H9 (cell line): ENCODE measurements around the gene BDH1. TPM values are rescaled to one million over a fixed set of nuclear protein-coding genes. Genes with fewer than 3 reads are reported as not detected.
A peak's percentile ranks its signal among the peaks of the same experiment; 100 is the strongest.

Source experiments
- DNase-seq: peaks from one replicate; pipeline ENCODE4 v3.0.0-alpha.2; 2017
- H2AFZ ChIP-seq: one replicate; pipeline ENCODE4 v1.6.1; 2013; ENCODE audit warnings: mild to moderate bottlenecking, low read length, control low read depth, moderate library complexity
- H2AK5ac ChIP-seq: 2 replicates; pipeline ENCODE4 v1.6.1; 2013; ENCODE audit warnings: low read length, control low read depth, mixed read lengths; ENCODE audit not compliant: insufficient read length
- H2BK120ac ChIP-seq: one replicate; pipeline ENCODE4 v1.6.1; 2013; ENCODE audit warnings: low read depth, mild to moderate bottlenecking, low read length, control low read depth, inconsistent platforms; ENCODE audit not compliant: poor library complexity, severe bottlenecking
- H2BK12ac ChIP-seq: 2 replicates; pipeline ENCODE4 v1.6.1; 2013; ENCODE audit warnings: low read length, control low read depth, mixed read lengths, low read depth; ENCODE audit not compliant: insufficient read length
- H2BK15ac ChIP-seq: 2 replicates; pipeline ENCODE4 v1.6.1; 2013; ENCODE audit warnings: low read depth, low read length, control low read depth
- H2BK20ac ChIP-seq: one replicate; pipeline ENCODE4 v1.6.1; 2013; ENCODE audit warnings: low read depth, mild to moderate bottlenecking, low read length, control low read depth, inconsistent platforms; ENCODE audit not compliant: poor library complexity, severe bottlenecking
- H2BK5ac ChIP-seq: 2 replicates; pipeline ENCODE4 v1.6.1; 2013; ENCODE audit warnings: low read length, control low read depth, mixed read lengths; ENCODE audit not compliant: insufficient read length
- H3K14ac ChIP-seq: 2 replicates; pipeline ENCODE4 v1.6.1; 2013; ENCODE audit warnings: low read length, control low read depth; ENCODE audit not compliant: insufficient read depth
- H3K18ac ChIP-seq: 2 replicates; pipeline ENCODE4 v1.6.1; 2013; ENCODE audit warnings: low read depth, mild to moderate bottlenecking, mixed read lengths, low read length, control low read depth; ENCODE audit not compliant: insufficient read length
- H3K23ac ChIP-seq: 2 replicates; pipeline ENCODE4 v1.6.1; 2013; ENCODE audit warnings: low read length, control low read depth, mixed read lengths, low read depth; ENCODE audit not compliant: insufficient read length
- H3K23me2 ChIP-seq: 2 replicates; pipeline ENCODE4 v1.6.1; 2013; ENCODE audit warnings: low read depth, mild to moderate bottlenecking, mixed read lengths, low read length, control low read depth; ENCODE audit not compliant: insufficient read length, poor library complexity, severe bottlenecking
- H3K27ac ChIP-seq: 2 replicates; pipeline ENCODE4 v1.5.1; 2013; ENCODE audit warnings: low read length, control low read depth, mixed read lengths, low read depth; ENCODE audit not compliant: insufficient read length
- H3K27me3 ChIP-seq: 2 replicates; pipeline ENCODE4 v1.6.1; 2013; ENCODE audit warnings: low read length, control low read depth, inconsistent platforms; ENCODE audit not compliant: insufficient read depth
- H3K4ac ChIP-seq: 2 replicates; pipeline ENCODE4 v1.6.1; 2013; ENCODE audit warnings: low read depth, mild to moderate bottlenecking, control low read depth, inconsistent platforms, low read length, moderate library complexity
- H3K4me1 ChIP-seq: 2 replicates; pipeline ENCODE4 v1.6.1; 2013; ENCODE audit warnings: low read length, control low read depth, inconsistent platforms; ENCODE audit not compliant: insufficient read depth
- H3K4me2 ChIP-seq: 2 replicates; pipeline ENCODE4 v1.6.1; 2013; ENCODE audit warnings: low read length, control low read depth, mixed read lengths; ENCODE audit not compliant: insufficient read length, insufficient read depth
- H3K56ac ChIP-seq: 2 replicates; pipeline ENCODE4 v1.6.1; 2013; ENCODE audit warnings: low read depth, mild to moderate bottlenecking, mixed read lengths, low read length, control low read depth; ENCODE audit not compliant: insufficient read length
- H3K79me1 ChIP-seq: 2 replicates; pipeline ENCODE4 v1.6.1; 2013; ENCODE audit warnings: low read depth, mild to moderate bottlenecking, moderate library complexity, low read length, control low read depth, inconsistent platforms; ENCODE audit not compliant: insufficient read depth, poor library complexity, severe bottlenecking
- H3K79me2 ChIP-seq: 2 replicates; pipeline ENCODE4 v1.6.1; 2013; ENCODE audit warnings: low read length, control low read depth, inconsistent platforms; ENCODE audit not compliant: insufficient read depth
- H3K9ac ChIP-seq: 2 replicates; pipeline ENCODE4 v1.6.1; 2013; ENCODE audit warnings: low read length, control low read depth, mixed read lengths; ENCODE audit not compliant: insufficient read length; ENCODE audit errors: extremely low read depth
- H3K9me3 ChIP-seq: one replicate; pipeline ENCODE4 v1.6.1; 2013; ENCODE audit warnings: low read depth, low read length, inconsistent platforms; ENCODE audit not compliant: control insufficient read depth
- H3T11ph ChIP-seq: one replicate; pipeline ENCODE4 v1.6.1; 2013; ENCODE audit warnings: mild to moderate bottlenecking, low read length, control low read depth, inconsistent platforms
- H4K20me1 ChIP-seq: one replicate; pipeline ENCODE4 v1.6.1; 2013; ENCODE audit not compliant: control insufficient read depth, insufficient read length, insufficient read depth
- H4K5ac ChIP-seq: 2 replicates; pipeline ENCODE4 v1.6.1; 2013; ENCODE audit warnings: low read depth, mild to moderate bottlenecking, mixed read lengths, low read length, control low read depth; ENCODE audit not compliant: insufficient read length
- H4K8ac ChIP-seq: replicated peaks from 2 replicates; pipeline ENCODE4 v1.6.1; 2013; ENCODE audit warnings: low read length, control low read depth, mixed read lengths, low read depth; ENCODE audit not compliant: insufficient read length
- H4K91ac ChIP-seq: 2 replicates; pipeline ENCODE4 v1.6.1; 2013; ENCODE audit warnings: low read depth, mild to moderate bottlenecking, moderate library complexity, mixed read lengths, low read length, control low read depth; ENCODE audit not compliant: insufficient read length
- H3K27ac Mint-ChIP-seq, 3 experiments: 2 replicates in 2 of 3; 3 replicates in 1 of 3; pipeline ENCODE4 v1.8.0; 2020 to 2021; ENCODE audit warnings: mixed read lengths in 3 of 3, mild to moderate bottlenecking in 1 of 3, moderate library complexity in 1 of 3
- H3K27me3 Mint-ChIP-seq: 2 replicates; pipeline ENCODE4 v1.8.0; 2021; ENCODE audit warnings: low read depth, mild to moderate bottlenecking, moderate library complexity, mixed read lengths
- H3K36me3 Mint-ChIP-seq, 3 experiments: 2 replicates in 2 of 3; 3 replicates in 1 of 3; pipeline ENCODE4 v1.8.0; 2020 to 2021; ENCODE audit warnings: low read depth in 3 of 3, mixed read lengths in 3 of 3; ENCODE audit not compliant: insufficient read depth in 1 of 3
- H3K4me1 Mint-ChIP-seq, 2 experiments: 2 replicates each; pipeline ENCODE4 v1.8.0; 2020; ENCODE audit warnings: mixed read lengths in 2 of 2
- H3K4me3 Mint-ChIP-seq, 2 experiments: 2 replicates in 1 of 2; 3 replicates in 1 of 2; pipeline ENCODE4 v1.8.0; 2020 to 2021; ENCODE audit warnings: mild to moderate bottlenecking in 2 of 2, mixed read lengths in 2 of 2, moderate library complexity in 1 of 2
- H3K9me3 Mint-ChIP-seq, 2 experiments: 2 replicates in 1 of 2; 3 replicates in 1 of 2; pipeline ENCODE4 v1.8.0; 2020; ENCODE audit warnings: mild to moderate bottlenecking in 2 of 2, mixed read lengths in 2 of 2, moderate library complexity in 1 of 2
- CTCF ChIP-seq: fragments of 200-600 bp; sonication (generic); conservative IDR thresholded peaks from 3 replicates; pipeline ENCODE4 v1.8.0; 2021; ENCODE audit warnings: antibody characterized with exemption, mild to moderate bottlenecking
- WGBS: extraction: QIAGEN DNeasy Blood & Tissue Kit; methylation state at CpG from one replicate; pipeline ENCODE4 v1.1.7; 2013; ENCODE audit warnings: missing lambda C conversion rate, low lambda C conversion rate, mixed read lengths; ENCODE audit not compliant: insufficient read length; ENCODE audit errors: extremely low coverage; 5-methylcytosine and 5-hydroxymethylcytosine counted together
- total RNA-seq: library from RNA; stranded (reverse); gene quantifications from 2 replicates; pipeline ENCODE4 v1.2.1, GENCODE V29; 2021

Gene BDH1
- total RNA-seq, 1 experiment from 2014 or later: 23.8 TPM

GRCh38 chr3:197487911-197488391, 67.8 kb downstream of the BDH1 start:
- Mint-ChIP-seq H3K4me1 (peaks cover 15 to 22% of the 10 kb centered on the region in 2 experiments), H3K36me3 (no peaks in the 10 kb centered on the region), H3K27ac (0 out of 7 replicates have a peak overlapping the region, but pooled peaks of 1 of the 3 experiments have one; percentile 52), H3K9me3 (no peaks in the 10 kb centered on the region), H3K4me3 (no peak overlapping the region), H3K27me3 (peaks cover 4% of the 10 kb centered on the region)
- H3K27me3 ChIP-seq: no peaks in the 10 kb centered on the region
- H3K79me2 ChIP-seq: no peaks in the 10 kb centered on the region
- no peak overlapping the region for H2BK120ac ChIP-seq
- no CpG with 5 or more reads among the region's 8 CpGs for WGBS
- no peak overlapping the region for H3K4ac ChIP-seq
- H2BK5ac ChIP-seq: no peak overlapping the region
- no peak overlapping the region for H3K27ac ChIP-seq
- no peak overlapping the region for H2AK5ac ChIP-seq
- no peaks in the 10 kb centered on the region for H3K23me2 ChIP-seq
- H3T11ph ChIP-seq: no peak overlapping the region
- H2AFZ ChIP-seq: no peak overlapping the region
- H3K9me3 ChIP-seq: no peaks in the 10 kb centered on the region
- no peaks in the 10 kb centered on the region for H4K20me1 ChIP-seq
- no peak overlapping the region for H4K5ac ChIP-seq
- no peak overlapping the region for H2BK20ac ChIP-seq
- H4K8ac ChIP-seq: no peak overlapping the region
- TF ChIP-seq CTCF: no peak
- no peaks in the 10 kb centered on the region for H3K79me1 ChIP-seq
- H2BK12ac ChIP-seq: no peak overlapping the region
- H4K91ac ChIP-seq: no peak overlapping the region
- no peaks in the 10 kb centered on the region for H3K4me1 ChIP-seq
- H3K56ac ChIP-seq: no peak overlapping the region
- no peak for DNase-seq
- H3K4me2 ChIP-seq: no peak overlapping the region
- H3K23ac ChIP-seq: no peak overlapping the region
- H2BK15ac ChIP-seq: no peak overlapping the region
- no peak overlapping the region for H3K14ac ChIP-seq
- no peak overlapping the region for H3K18ac ChIP-seq
- no peak overlapping the region for H3K9ac ChIP-seq
